Aorta (tissue), 5 donors: ENCODE data around the gene CCKAR. TPM values are rescaled to one million over a fixed set of nuclear protein-coding genes. Genes with fewer than 3 reads are reported as not detected.

Experiments used
- ATAC-seq: fragments of 200-7000 bp; cut with Tn5 transposase; one replicate; pipeline ENCODE4 v1.9.1; 2022; ENCODE audit warnings: moderate library complexity; ENCODE audit not compliant: low FRiP score
- DNase-seq, 2 donors: peaks; one replicate each; pipeline ENCODE4 v3.0.0-alpha.2; 2020
- H3K27ac ChIP-seq, 2 donors: one replicate each; pipeline ENCODE4 v1.5.1; 2013; ENCODE audit warnings: low read length in 2 of 2, mild to moderate bottlenecking in 2 of 2, moderate library complexity in 2 of 2, control low read depth in 1 of 2, inconsistent platforms in 1 of 2, low read depth in 1 of 2
- H3K27me3 ChIP-seq, 2 donors: one replicate each; pipeline ENCODE4 v1.6.1; 2013; ENCODE audit warnings: control low read depth in 1 of 2, low read length in 1 of 2, mild to moderate bottlenecking in 1 of 2, moderate library complexity in 1 of 2; ENCODE audit not compliant: insufficient read depth in 2 of 2, control insufficient read depth in 1 of 2
- H3K36me3 ChIP-seq, 2 donors: one replicate each; pipeline ENCODE4 v1.6.1; 2013; ENCODE audit warnings: control low read depth in 1 of 2, low read length in 1 of 2, mild to moderate bottlenecking in 1 of 2; ENCODE audit not compliant: insufficient read depth in 2 of 2, control insufficient read depth in 1 of 2
- H3K4me1 ChIP-seq, 2 donors: one replicate each; pipeline ENCODE4 v1.6.1; 2013; ENCODE audit warnings: low read length in 2 of 2, control low read depth in 1 of 2, mild to moderate bottlenecking in 1 of 2, moderate library complexity in 1 of 2; ENCODE audit not compliant: insufficient read depth in 2 of 2, control insufficient read depth in 1 of 2
- H3K4me3 ChIP-seq, 2 donors: one replicate each; pipeline ENCODE4 v1.5.1; 2013; ENCODE audit warnings: low read length in 2 of 2, control low read depth in 1 of 2, mild to moderate bottlenecking in 1 of 2
- H3K9me3 ChIP-seq: one replicate; pipeline ENCODE4 v1.6.1; 2013; ENCODE audit warnings: mild to moderate bottlenecking, low read length; ENCODE audit not compliant: control insufficient read depth
- WGBS, 2 donors: extraction: QIAGEN DNeasy Blood & Tissue Kit; methylation state at CpG; one replicate each; pipeline ENCODE4 v1.1.7; 2013; 5-methylcytosine and 5-hydroxymethylcytosine counted together
- intact Hi-C, 2 donors: fragments of 100-400 bp; cut with DNase I; formaldehyde crosslinking; loops; one replicate each; pipeline versions ENCODE4 v1.14.2 to v1.15.0; 2022
- long read RNA-seq, 2 donors: library from polyadenylated mRNA; unstranded; transcript quantifications; one replicate each; pipeline ENCODE4 v2.0.0, GENCODE V29; 2020 to 2021
- polyA plus RNA-seq, 2 donors: library from polyadenylated mRNA; stranded (reverse); fragments of 200-250 nt; gene quantifications; one replicate each; pipeline ENCODE4 v1.2.3, GENCODE V29; 2013
- total RNA-seq, 2 donors: library from RNA; stranded (reverse); fragmentation: NEBNext Ultra II Directional; extraction: Animal tissue kit (Norgen Biotek cat#: 25700); gene quantifications; one replicate each; pipeline ENCODE4 v1.2.1, GENCODE V29; 2021
- donor health status: healthy with polysubstance abuse.
- donor health status: Bipolar disorder and iron deficiency.
- donor health status: DM: no; HTN: no; CAD: no.
- donor health status: DM: no; HTN: no; CAD: no.
- donor health status: DM: yes; HTN: yes; CAD: no.

Gene CCKAR
- not detected for total RNA-seq
- polyA plus RNA-seq: not detected
- long read RNA-seq, donor 1: 0 reads
- long read RNA-seq, donor 2: 0 reads

- Histone ChIP-seq H3K9me3 (peaks cover 3% of the 10 kb centered on the region), H3K27ac (no peak within 1 kb of the TSS), H3K36me3 (no peaks in the 10 kb centered on the region), H3K27me3 (no peaks in the 10 kb centered on the region), H3K4me1 (no peaks in the 10 kb centered on the region), H3K4me3 (no peak within 1 kb of the TSS)
- DNase-seq (no peak), ATAC-seq (no peak)
- WGBS, 2 donors: 50 to 56% methylated on average over 24 of the region's 24 CpGs
- intact Hi-C loops: no loop called here
Measured at GRCh38 chr4:26490111-26490959, at the start of gene CCKAR. TSS of gene CCKAR (minus strand) at chr4:26490484. CDS start at chr4:26490267, 217 bp downstream.

- intact Hi-C loops: no loop called here
- no peaks in the 10 kb centered on the region for H3K4me1 ChIP-seq
- 82 to 84% methylated on average over 2 of the region's 2 CpGs for WGBS, 2 donors
- no peaks in the 10 kb centered on the region for H3K27me3 ChIP-seq
- H3K4me3 ChIP-seq: no peak overlapping the region
- no peak overlapping the region for H3K27ac ChIP-seq
- no peak for ATAC-seq
- no peak for DNase-seq
- no peaks in the 10 kb centered on the region for H3K36me3 ChIP-seq
- H3K9me3 ChIP-seq: no peaks in the 10 kb centered on the region
Measured at GRCh38 chr4:26533685-26534084, 43.4 kb upstream of the CCKAR start.

- no peak for DNase-seq
- Histone ChIP-seq H3K27me3 (no peaks in the 10 kb centered on the region), H3K9me3 (no peaks in the 10 kb centered on the region), H3K27ac (no peak overlapping the region), H3K36me3 (no peaks in the 10 kb centered on the region), H3K4me3 (no peak overlapping the region), H3K4me1 (no peaks in the 10 kb centered on the region)
- intact Hi-C loops: no loop called here
- ATAC-seq: no peak
- WGBS, 2 donors: 34 to 39% methylated on average over 5 of the region's 5 CpGs
Measured at GRCh38 chr4:26531491-26532116, 41.3 kb upstream of the CCKAR start.

GRCh38 chr4:26530099-26530498 lies 39.8 kb upstream of the CCKAR start:
- no peaks in the 10 kb centered on the region for H3K9me3 ChIP-seq
- no peaks in the 10 kb centered on the region for H3K27me3 ChIP-seq
- DNase-seq (no peak), ATAC-seq (no peak)
- no peaks in the 10 kb centered on the region for H3K4me1 ChIP-seq
- intact Hi-C loops: no loop called here
- H3K27ac ChIP-seq: no peak overlapping the region
- H3K36me3 ChIP-seq: no peaks in the 10 kb centered on the region
- no peak overlapping the region for H3K4me3 ChIP-seq
- WGBS, 2 donors: 82 to 84% methylated on average over 5 of the region's 5 CpGs

GRCh38 chr4:26529479-26529878 lies 39.2 kb upstream of the CCKAR start:
- intact Hi-C loops: no loop called here
- WGBS, 2 donors: 65 to 67% methylated on average over 5 of the region's 5 CpGs
- no peaks in the 10 kb centered on the region for H3K36me3 ChIP-seq
- ATAC-seq: no peak
- H3K27ac ChIP-seq: no peak overlapping the region
- H3K4me3 ChIP-seq: no peak overlapping the region
- no peaks in the 10 kb centered on the region for H3K9me3 ChIP-seq
- H3K27me3 ChIP-seq: no peaks in the 10 kb centered on the region
- DNase-seq: no peak
- H3K4me1 ChIP-seq: no peaks in the 10 kb centered on the region

GRCh38 chr4:26525771-26526150 lies 35.5 kb upstream of the CCKAR start:
- DNase-seq (no peak), ATAC-seq (no peak)
- H3K36me3 ChIP-seq: no peaks in the 10 kb centered on the region
- no peak overlapping the region for H3K4me3 ChIP-seq
- H3K4me1 ChIP-seq: no peaks in the 10 kb centered on the region
- no peaks in the 10 kb centered on the region for H3K27me3 ChIP-seq
- H3K27ac ChIP-seq: no peak overlapping the region
- intact Hi-C loops: no loop called here
- H3K9me3 ChIP-seq: no peaks in the 10 kb centered on the region
- WGBS, 2 donors: 85 to 87% methylated on average over 4 of the region's 4 CpGs

- H3K4me1 ChIP-seq: no peaks in the 10 kb centered on the region
- H3K27me3 ChIP-seq: no peaks in the 10 kb centered on the region
- peaks cover 2% of the 10 kb centered on the region for H3K9me3 ChIP-seq
- DNase-seq (no peak), ATAC-seq (no peak)
- H3K27ac ChIP-seq: no peak overlapping the region
- WGBS, 2 donors: 80 to 91% methylated on average over 3 of the region's 3 CpGs
- no peak overlapping the region for H3K4me3 ChIP-seq
- no peaks in the 10 kb centered on the region for H3K36me3 ChIP-seq
- intact Hi-C loops: no loop called here
Measured at GRCh38 chr4:26525136-26525770, 35.0 kb upstream of the CCKAR start.

DNA sequence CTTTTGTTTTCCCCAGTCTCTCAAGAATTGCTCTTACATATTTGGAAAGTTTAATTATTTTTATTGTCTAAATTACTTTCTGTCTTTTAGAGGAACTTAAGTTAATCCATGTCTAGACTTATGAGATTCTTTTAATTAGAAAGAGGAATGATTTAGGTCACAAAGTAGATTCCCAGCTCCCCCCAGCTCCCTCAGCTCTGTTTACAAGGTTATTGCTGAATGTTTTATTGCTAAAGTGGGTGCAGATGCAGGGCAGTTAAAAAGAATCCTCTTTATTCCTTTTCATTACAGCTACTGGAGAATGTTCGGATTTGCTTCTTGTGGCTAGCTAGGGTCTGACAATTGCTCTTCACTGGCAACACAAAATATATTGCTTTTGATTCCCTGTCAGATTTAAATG lies 33.7 kb upstream of the CCKAR start:
- DNase-seq: no peak
- no peak overlapping the region for H3K4me3 ChIP-seq
- H3K36me3 ChIP-seq: no peaks in the 10 kb centered on the region
- intact Hi-C loops: no loop called here
- no peak overlapping the region for H3K27ac ChIP-seq
- no peak for ATAC-seq
- H3K4me1 ChIP-seq: no peaks in the 10 kb centered on the region
- H3K9me3 ChIP-seq: peaks cover 2% of the 10 kb centered on the region
- WGBS, 2 donors: 64 to 79% methylated on average over 1 of the region's 1 CpG
- H3K27me3 ChIP-seq: no peaks in the 10 kb centered on the region
